GM18511 (cell line): ENCODE data around the gene SIM2.

Experiments used
- ATAC-seq: cut with Tn5 transposase; IDR thresholded peaks from one replicate; pipeline ENCODE4 v1.9.1; 2021; ENCODE audit warnings: mild to moderate bottlenecking, moderate library complexity; ENCODE audit not compliant: unreplicated experiment

SIM2 gene

GRCh38 chr21:36791695-36792470 lies 93.0 kb downstream of the SIM2 start:
- ATAC-seq: no peak

- no peak for ATAC-seq
Measured at GRCh38 chr21:36792505-36792967, 93.6 kb downstream of the SIM2 start.

GRCh38 chr21:36796070-36796469 lies 97.2 kb downstream of the SIM2 start:
- ATAC-seq: no peak

GRCh38 chr21:36798491-36798890 lies 99.6 kb downstream of the SIM2 start:
- no peak for ATAC-seq
